Suprapubic skin (tissue), 3 donors: ENCODE results near the gene TXNDC15.

Experiments used
- EP300 ChIP-seq: sonication (generic); formaldehyde crosslinking; IDR thresholded peaks from one replicate; pipeline ENCODE4 v1.6.1; 2017; ENCODE audit warnings: antibody characterized with exemption
- POLR2A ChIP-seq, 2 donors: fragments of 450-650 bp; IDR thresholded peaks; one replicate each; pipeline ENCODE4 v1.6.1; 2017; ENCODE audit warnings: antibody characterized with exemption in 2 of 2, mild to moderate bottlenecking in 2 of 2, moderate library complexity in 2 of 2
- TF ChIP-seq, protein P1 (sequence below), 2 donors: fragments of 200-600 bp in 1 of 2; fragments of 450-650 bp in 1 of 2; sonication (generic) in 1 of 2; IDR thresholded peaks; one replicate each; pipeline ENCODE4 v1.5.1; 2016 to 2019; ENCODE audit warnings: antibody characterized with exemption in 2 of 2, mild to moderate bottlenecking in 1 of 2, moderate library complexity in 1 of 2

DNA sequence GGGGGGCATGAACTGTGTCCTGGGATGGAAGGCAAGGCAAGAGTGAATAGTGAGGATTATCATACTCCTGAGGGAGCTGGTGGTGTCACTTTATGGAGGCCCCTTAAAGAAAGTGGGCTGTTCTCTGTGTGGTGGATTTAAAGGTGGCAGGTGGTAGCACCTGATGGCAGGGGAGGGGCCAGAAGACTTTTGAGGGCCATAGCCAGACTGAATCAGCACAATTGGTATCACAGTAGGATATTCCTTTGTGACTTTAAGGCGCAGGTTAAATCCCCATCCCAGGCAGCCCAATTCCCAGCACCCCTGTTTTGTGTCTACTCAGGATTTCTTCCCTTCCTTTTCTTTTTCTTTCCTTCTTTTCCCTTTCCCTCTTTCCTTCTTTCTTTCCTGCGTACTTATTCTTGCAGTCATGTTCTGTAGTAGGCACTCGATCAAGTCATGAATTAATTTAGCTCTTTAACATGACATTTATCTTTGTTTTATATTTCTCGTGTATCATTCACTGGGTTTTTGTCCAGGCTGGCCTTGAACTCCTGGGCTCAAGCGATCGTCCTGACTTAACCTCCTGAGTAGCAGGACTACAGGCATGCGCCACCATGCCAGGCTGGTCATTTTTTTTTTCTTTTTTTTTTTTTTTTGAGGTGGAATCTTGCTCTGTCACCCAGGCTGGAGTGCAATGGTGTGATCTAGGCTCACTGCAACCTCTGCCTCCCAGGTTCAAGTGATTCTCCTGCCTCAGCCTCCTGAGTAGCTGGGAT, 19.8 kb downstream of the TXNDC15 start:
- TF ChIP-seq, protein P1, sequence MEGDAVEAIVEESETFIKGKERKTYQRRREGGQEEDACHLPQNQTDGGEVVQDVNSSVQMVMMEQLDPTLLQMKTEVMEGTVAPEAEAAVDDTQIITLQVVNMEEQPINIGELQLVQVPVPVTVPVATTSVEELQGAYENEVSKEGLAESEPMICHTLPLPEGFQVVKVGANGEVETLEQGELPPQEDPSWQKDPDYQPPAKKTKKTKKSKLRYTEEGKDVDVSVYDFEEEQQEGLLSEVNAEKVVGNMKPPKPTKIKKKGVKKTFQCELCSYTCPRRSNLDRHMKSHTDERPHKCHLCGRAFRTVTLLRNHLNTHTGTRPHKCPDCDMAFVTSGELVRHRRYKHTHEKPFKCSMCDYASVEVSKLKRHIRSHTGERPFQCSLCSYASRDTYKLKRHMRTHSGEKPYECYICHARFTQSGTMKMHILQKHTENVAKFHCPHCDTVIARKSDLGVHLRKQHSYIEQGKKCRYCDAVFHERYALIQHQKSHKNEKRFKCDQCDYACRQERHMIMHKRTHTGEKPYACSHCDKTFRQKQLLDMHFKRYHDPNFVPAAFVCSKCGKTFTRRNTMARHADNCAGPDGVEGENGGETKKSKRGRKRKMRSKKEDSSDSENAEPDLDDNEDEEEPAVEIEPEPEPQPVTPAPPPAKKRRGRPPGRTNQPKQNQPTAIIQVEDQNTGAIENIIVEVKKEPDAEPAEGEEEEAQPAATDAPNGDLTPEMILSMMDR (IDR thresholded peaks at IDR 0.05) = no peak
- TF ChIP-seq POLR2A (IDR thresholded peaks at IDR 0.05) (no peak), EP300 (no peak)
